ENCODE results near the gene ARID4B. TPM values are rescaled to one million over a fixed set of nuclear protein-coding genes. Genes with fewer than 3 reads are reported as not detected.

ARID4B gene
- total RNA-seq, 4 donors from 2014 or later: 15.2 to 99.7 (median 30.8) TPM

DNA sequence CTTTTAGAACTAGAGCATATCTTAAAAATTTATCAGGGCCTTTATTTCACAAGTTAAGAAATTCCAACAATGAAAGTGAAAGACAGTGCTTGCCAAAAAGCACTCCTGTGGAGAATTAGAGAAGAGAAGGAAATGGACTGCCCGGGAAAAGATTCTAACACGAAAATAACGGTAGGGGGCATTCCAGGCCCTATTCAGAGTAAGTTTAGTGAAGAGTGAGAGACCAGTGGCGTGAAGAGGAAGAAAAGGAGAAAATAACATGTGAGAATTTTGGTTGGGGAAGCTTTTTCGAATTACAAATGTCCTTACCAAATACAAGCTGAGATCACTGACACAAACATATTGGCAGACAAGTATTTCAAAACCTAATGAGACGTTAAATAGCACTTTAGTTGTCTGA lies 128.5 kb downstream of the ARID4B start:
- Histone ChIP-seq H3K36me3 (peaks cover 0 to 60% (median 7%) of the 10 kb centered on the region in 3 donors), H3K27ac (no peak overlapping the region)
- WGBS, 2 donors: 34 to 42% methylated on average over 6 of the region's 6 CpGs

GRCh38 chr1:235190431-235190830 lies 137.5 kb downstream of the ARID4B start:
- intact Hi-C loops (cut with DNase I): no loop called here
- Histone ChIP-seq H3K4me1 (no peaks in the 10 kb centered on the region), H3K9me3 (no peaks in the 10 kb centered on the region), H3K36me3 (peaks cover 0 to 87% (median 25%) of the 10 kb centered on the region in 3 donors), H3K27ac (no peak overlapping the region), H3K27me3 (no peaks in the 10 kb centered on the region), H3K4me3 (no peak overlapping the region)
- no peak for TF ChIP-seq CTCF (IDR thresholded peaks at IDR 0.05)
- TF ChIP-seq POLR2A (IDR thresholded peaks at IDR 0.05): no peak
- DNase-seq: no peak

More for the DNA sequence above, 128.5 kb downstream of the ARID4B start:
- H3K4me3 ChIP-seq: no peak overlapping the region
- H3K4me1 ChIP-seq: no peaks in the 10 kb centered on the region
- no peaks in the 10 kb centered on the region for H3K9me3 ChIP-seq
- DNase-seq: no peak
- TF ChIP-seq POLR2A (IDR thresholded peaks at IDR 0.05) (no peak), CTCF (IDR thresholded peaks at IDR 0.05) (no peak)
- no peaks in the 10 kb centered on the region for H3K27me3 ChIP-seq
- intact Hi-C loops (cut with DNase I): no loop called here

DNA sequence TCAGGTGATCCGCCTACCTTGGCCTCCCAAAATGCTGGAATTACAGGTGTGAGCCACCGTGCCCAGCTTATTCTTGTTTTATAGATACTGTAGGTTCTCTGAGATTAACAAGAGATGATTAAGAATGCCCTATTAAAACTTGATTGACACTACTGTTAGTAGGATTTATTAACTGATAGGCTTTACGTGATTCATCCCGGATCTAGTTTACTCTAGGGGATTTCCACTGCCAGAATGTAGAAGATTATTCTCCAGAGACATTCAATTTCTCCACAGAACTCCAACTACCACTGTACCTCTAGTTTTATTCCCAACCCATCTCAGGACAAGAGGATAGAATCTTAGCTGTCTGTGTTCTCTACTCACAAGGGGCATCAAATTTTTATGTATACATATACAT lies 140.7 kb downstream of the ARID4B start:
- H3K36me3 ChIP-seq: peaks cover 0 to 86% (median 0%) of the 10 kb centered on the region in 3 donors
- DNase-seq: no peak
- no peak overlapping the region for H3K4me3 ChIP-seq
- intact Hi-C loops (cut with DNase I): no loop called here
- no peaks in the 10 kb centered on the region for H3K4me1 ChIP-seq
- 79 to 92% methylated on average over 4 of the region's 4 CpGs for WGBS, 2 donors
- no peak overlapping the region for H3K27ac ChIP-seq
- no peak for TF ChIP-seq CTCF (IDR thresholded peaks at IDR 0.05)
- TF ChIP-seq POLR2A (IDR thresholded peaks at IDR 0.05): no peak
- H3K27me3 ChIP-seq: no peaks in the 10 kb centered on the region
- no peaks in the 10 kb centered on the region for H3K9me3 ChIP-seq

DNA sequence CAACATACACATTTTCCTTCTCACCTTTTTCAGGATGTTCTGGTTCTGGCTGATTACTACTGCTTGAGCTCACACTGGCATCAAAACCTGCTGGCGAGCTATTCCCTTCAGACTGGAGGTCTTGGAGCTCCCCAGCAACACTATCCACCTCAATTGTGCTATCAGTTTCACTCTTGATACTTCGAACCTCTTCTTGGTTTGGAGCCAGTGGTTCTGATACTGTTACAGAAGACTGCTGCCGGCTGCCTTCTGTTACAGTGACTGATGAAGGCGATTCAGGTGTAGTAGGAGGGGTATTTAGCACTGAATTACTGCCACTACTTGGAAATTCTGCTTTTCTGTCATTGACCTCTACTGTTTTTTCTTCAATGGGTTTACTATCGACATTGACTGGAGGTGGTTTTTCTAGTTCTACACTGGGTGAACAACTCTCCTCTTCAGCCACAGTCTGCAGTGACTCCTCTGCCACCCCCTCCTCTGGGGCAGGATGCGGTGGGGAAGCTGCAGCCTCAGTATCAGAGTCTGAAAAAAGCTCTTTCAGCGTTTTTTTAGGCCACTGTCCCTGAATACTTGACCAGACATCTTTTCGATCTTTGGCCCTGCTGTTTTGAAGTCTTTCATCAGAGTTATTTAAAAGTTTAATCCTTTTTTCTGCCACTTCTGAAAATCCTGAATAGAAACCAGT lies 146.3 kb downstream of the ARID4B start:
- H3K27me3 ChIP-seq: no peaks in the 10 kb centered on the region
- H3K4me3 ChIP-seq: no peak overlapping the region
- no peak for TF ChIP-seq CTCF (IDR thresholded peaks at IDR 0.05)
- TF ChIP-seq POLR2A (IDR thresholded peaks at IDR 0.05): no peak
- no peaks in the 10 kb centered on the region for H3K4me1 ChIP-seq
- intact Hi-C loops (cut with DNase I): no loop called here
- H3K9me3 ChIP-seq: no peaks in the 10 kb centered on the region
- H3K27ac ChIP-seq: no peak overlapping the region
- DNase-seq: no peak
- H3K36me3 ChIP-seq: peaks cover 1 to 82% (median 4%) of the 10 kb centered on the region in 3 donors
- WGBS, 2 donors: 74 to 81% methylated on average over 8 of the region's 8 CpGs

- intact Hi-C loops (cut with DNase I): no loop called here
- H3K27me3 ChIP-seq: no peaks in the 10 kb centered on the region
- no peaks in the 10 kb centered on the region for H3K9me3 ChIP-seq
- no peak for TF ChIP-seq POLR2A (IDR thresholded peaks at IDR 0.05)
- no peak for TF ChIP-seq CTCF (IDR thresholded peaks at IDR 0.05)
- H3K36me3 ChIP-seq: peaks cover 4 to 79% (median 5%) of the 10 kb centered on the region in 3 donors
- H3K4me1 ChIP-seq: no peaks in the 10 kb centered on the region
- WGBS, 2 donors: 87 to 90% methylated on average over 5 of the region's 5 CpGs
- no peak overlapping the region for H3K27ac ChIP-seq
- no peak overlapping the region for H3K4me3 ChIP-seq
- no peak for DNase-seq
These were observed 147.0 kb downstream of the ARID4B start for GRCh38 chr1:235180916-235181460.
